Small intestine (tissue), 7 donors: ENCODE results near the gene UBA52. TPM values are rescaled to one million over a fixed set of nuclear protein-coding genes. Genes with fewer than 3 reads are reported as not detected.

ENCODE experiments used
- DNase-seq, 2 donors: peaks; one replicate each; pipeline versions ENCODE4 v3.0.0 to v3.0.0-alpha.2; 2013
- FAIRE-seq: peaks from 2 replicates; lab custom pipeline; 2012; peaks lifted over from hg19 to GRCh38; lab: Jason Lieb, UNC
- H3K27ac ChIP-seq, 3 donors: one replicate each; pipeline ENCODE4 v1.5.1; 2013; ENCODE audit warnings: low read length in 2 of 3, mild to moderate bottlenecking in 2 of 3, control low read depth in 1 of 3, inconsistent platforms in 1 of 3, low read depth in 1 of 3, moderate library complexity in 1 of 3
- H3K27me3 ChIP-seq, 3 donors: one replicate each; pipeline ENCODE4 v1.6.1; 2013; ENCODE audit warnings: low read length in 3 of 3, inconsistent platforms in 1 of 3; ENCODE audit not compliant: control insufficient read depth in 3 of 3, insufficient read depth in 3 of 3
- H3K36me3 ChIP-seq, 3 donors: one replicate each; pipeline ENCODE4 v1.6.1; 2013; ENCODE audit warnings: low read length in 3 of 3, inconsistent platforms in 1 of 3, low read depth in 1 of 3, mild to moderate bottlenecking in 1 of 3, moderate library complexity in 1 of 3; ENCODE audit not compliant: control insufficient read depth in 3 of 3, insufficient read depth in 2 of 3
- H3K4me1 ChIP-seq, 3 donors: one replicate each; pipeline ENCODE4 v1.6.1; 2013; ENCODE audit warnings: low read length in 2 of 3, inconsistent platforms in 1 of 3, low read depth in 1 of 3, mild to moderate bottlenecking in 1 of 3, moderate library complexity in 1 of 3; ENCODE audit not compliant: control insufficient read depth in 3 of 3, insufficient read depth in 2 of 3
- H3K4me3 ChIP-seq, 3 donors: one replicate each; pipeline ENCODE4 v1.5.1; 2013; ENCODE audit warnings: low read length in 3 of 3, control low read depth in 1 of 3, inconsistent platforms in 1 of 3, low read depth in 1 of 3, mild to moderate bottlenecking in 1 of 3, moderate library complexity in 1 of 3
- H3K9me3 ChIP-seq, 2 donors: one replicate each; pipeline ENCODE4 v1.6.1; 2013; ENCODE audit warnings: low read depth in 1 of 2, low read length in 1 of 2; ENCODE audit not compliant: control insufficient read depth in 2 of 2, insufficient read depth in 1 of 2
- WGBS, 3 donors: extraction: QIAGEN DNeasy Blood & Tissue Kit; methylation state at CpG; one replicate each; pipeline ENCODE4 v1.1.7; 2013; 5-methylcytosine and 5-hydroxymethylcytosine counted together
- polyA plus RNA-seq, 4 donors: library from polyadenylated mRNA; stranded (reverse) in 3 of 4; unstranded in 1 of 4; fragments of 200-250 nt in 3 of 4; fragments of 120-200 nt in 1 of 4; gene quantifications; one replicate each; pipeline versions ENCODE4 v1.2.1 to v1.2.3, GENCODE V29; 2013
- donor health status: healthy with polysubstance abuse.
- donor health status: control.
- donor health status: control.
- donor health status: Bipolar disorder and iron deficiency.
- donor health status: healthy.

The UBA52 gene
- polyA plus RNA-seq, 4 donors = 741 to 1,139 (median 935) TPM

GRCh38 chr19:18529782-18530181 is 41.9 kb upstream of the UBA52 start:
- Histone ChIP-seq H3K4me1 (no peaks in the 10 kb centered on the region), H3K27me3 (no peaks in the 10 kb centered on the region), H3K4me3 (no peak overlapping the region), H3K36me3 (peaks cover 0 to 37% (median 11%) of the 10 kb centered on the region in 3 donors), H3K9me3 (no peaks in the 10 kb centered on the region), H3K27ac (no peak overlapping the region)
- no peak for DNase-seq
- FAIRE-seq = no peak
- 69 to 85% (median 83%) methylated on average over 7 of the region's 7 CpGs for WGBS, 3 donors

- no peaks in the 10 kb centered on the region for H3K27me3 ChIP-seq
- FAIRE-seq = no peak
Measured at GRCh38 chr19:18531485-18531884, 40.2 kb upstream of the UBA52 start.

GRCh38 chr19:18532168-18532890 is 39.3 kb upstream of the UBA52 start:
- Histone ChIP-seq H3K36me3 (peaks cover 3 to 61% (median 11%) of the 10 kb centered on the region in 3 donors), H3K4me3 (no peak overlapping the region), H3K27ac (no peak overlapping the region), H3K27me3 (no peaks in the 10 kb centered on the region), H3K9me3 (no peaks in the 10 kb centered on the region), H3K4me1 (no peaks in the 10 kb centered on the region)
- WGBS, 3 donors = 97 to 98% (median 98%) methylated on average over 22 of the region's 22 CpGs
- DNase-seq (no peak), FAIRE-seq (no peak)

More at GRCh38 chr19:18531485-18531884, 40.2 kb upstream of the UBA52 start:
- Histone ChIP-seq H3K4me1 (no peaks in the 10 kb centered on the region), H3K4me3 (no peak overlapping the region), H3K27ac (no peak overlapping the region), H3K9me3 (no peaks in the 10 kb centered on the region), H3K36me3 (peaks cover 3 to 53% (median 11%) of the 10 kb centered on the region in 3 donors)
- 94 to 95% (median 95%) methylated on average over 9 of the region's 9 CpGs for WGBS, 3 donors
- DNase-seq = no peak

GRCh38 chr19:18533058-18533457 is 38.6 kb upstream of the UBA52 start:
- no peak for DNase-seq
- Histone ChIP-seq H3K27ac (no peak overlapping the region), H3K9me3 (no peaks in the 10 kb centered on the region), H3K4me1 (no peaks in the 10 kb centered on the region), H3K27me3 (no peaks in the 10 kb centered on the region), H3K4me3 (no peak overlapping the region), H3K36me3 (peaks cover 8 to 69% (median 11%) of the 10 kb centered on the region in 3 donors)
- WGBS, 3 donors = 94 to 98% (median 95%) methylated on average over 4 of the region's 4 CpGs
- FAIRE-seq = no peak

- no peaks in the 10 kb centered on the region for H3K9me3 ChIP-seq
- H3K36me3 ChIP-seq = peaks cover 6 to 86% (median 19%) of the 10 kb centered on the region in 3 donors
- 96 to 97% (median 96%) methylated on average over 10 of the region's 10 CpGs for WGBS, 3 donors
- no peak overlapping the region for H3K4me3 ChIP-seq
- H3K4me1 ChIP-seq = no peaks in the 10 kb centered on the region
- DNase-seq (no peak), FAIRE-seq (no peak)
- no peaks in the 10 kb centered on the region for H3K27me3 ChIP-seq
- no peak overlapping the region for H3K27ac ChIP-seq
Measured at GRCh38 chr19:18536475-18536874, 35.2 kb upstream of the UBA52 start.

GRCh38 chr19:18537431-18537830 is 34.2 kb upstream of the UBA52 start:
- 94 to 96% (median 95%) methylated on average over 17 of the region's 17 CpGs for WGBS, 3 donors
- Histone ChIP-seq H3K27me3 (no peaks in the 10 kb centered on the region), H3K9me3 (no peaks in the 10 kb centered on the region), H3K4me3 (no peak overlapping the region), H3K36me3 (peaks cover 6 to 80% (median 19%) of the 10 kb centered on the region in 3 donors), H3K4me1 (peaks cover 0 to 6% (median 3%) of the 10 kb centered on the region in 3 donors), H3K27ac (no peak overlapping the region)
- FAIRE-seq (no peak), DNase-seq (no peak)

GRCh38 chr19:18538115-18538514 is 33.5 kb upstream of the UBA52 start:
- peaks cover 0 to 8% (median 4%) of the 10 kb centered on the region in 3 donors for H3K4me1 ChIP-seq
- DNase-seq (no peak), FAIRE-seq (no peak)
- no peaks in the 10 kb centered on the region for H3K9me3 ChIP-seq
- peaks cover 0 to 73% (median 19%) of the 10 kb centered on the region in 3 donors for H3K36me3 ChIP-seq
- WGBS, 3 donors = 89 to 90% (median 89%) methylated on average over 22 of the region's 22 CpGs
- no peaks in the 10 kb centered on the region for H3K27me3 ChIP-seq
- H3K4me3 ChIP-seq = no peak overlapping the region
- H3K27ac ChIP-seq = no peak overlapping the region

- H3K36me3 ChIP-seq = peaks cover 0 to 66% (median 19%) of the 10 kb centered on the region in 3 donors
- no peaks in the 10 kb centered on the region for H3K9me3 ChIP-seq
- H3K4me3 ChIP-seq = no peak overlapping the region
- H3K27me3 ChIP-seq = no peaks in the 10 kb centered on the region
- H3K27ac ChIP-seq = no peak overlapping the region
- peaks cover 0 to 12% (median 4%) of the 10 kb centered on the region in 3 donors for H3K4me1 ChIP-seq
- WGBS, 3 donors = 94 to 96% (median 94%) methylated on average over 17 to 19 of the region's 19 CpGs
- no peak for FAIRE-seq
- DNase-seq = no peak
Measured at GRCh38 chr19:18539372-18539771, 32.3 kb upstream of the UBA52 start.
